ENCODE data around the gene CD72. TPM values are rescaled to one million over a fixed set of nuclear protein-coding genes. Genes with fewer than 3 reads are reported as not detected.

CD72 gene
- polyA plus RNA-seq, 3 donors: 1.6 to 6.8 (median 1.8) TPM

DNA sequence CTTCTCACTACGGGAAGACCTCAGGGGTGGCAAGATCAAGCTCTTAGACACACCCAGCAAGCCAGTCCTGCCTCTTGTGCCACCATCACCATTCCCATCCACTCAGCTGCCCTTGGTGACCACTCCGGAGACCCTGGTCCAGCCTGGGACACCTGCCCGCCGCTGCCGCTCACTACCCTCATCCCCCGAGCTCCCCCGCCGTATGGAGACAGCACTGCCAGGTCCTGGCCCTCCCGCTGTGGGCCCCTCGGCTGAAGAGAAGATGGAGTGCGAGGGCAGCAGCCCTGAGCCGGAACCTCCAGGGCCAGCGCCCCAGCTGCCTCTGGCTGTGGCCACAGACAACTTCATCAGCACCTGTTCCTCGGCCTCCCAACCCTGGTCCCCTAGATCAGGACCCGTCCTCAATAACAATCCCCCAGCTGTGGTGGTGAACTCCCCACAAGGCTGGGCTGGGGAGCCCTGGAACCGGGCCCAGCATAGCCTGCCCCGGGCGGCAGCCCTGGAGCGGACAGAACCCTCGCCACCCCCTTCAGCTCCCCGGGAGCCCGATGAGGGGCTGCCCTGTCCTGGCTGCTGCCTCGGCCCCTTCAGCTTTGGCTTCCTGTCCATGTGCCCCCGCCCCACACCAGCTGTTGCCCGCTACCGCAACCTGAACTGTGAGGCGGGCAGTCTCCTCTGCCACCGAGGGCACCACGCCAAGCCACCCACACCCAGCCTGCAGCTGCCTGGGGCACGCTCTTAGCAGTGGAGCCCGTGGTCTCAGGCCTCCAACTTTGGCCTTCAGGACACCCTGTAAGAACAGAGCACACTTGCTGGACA is 9.0 kb downstream of the CD72 start:
- 95% methylated on average over 31 of the region's 31 CpGs for WGBS (ENCODE audit: insufficient coverage)
- Histone ChIP-seq H3K9me3 (replicated peaks in 1 of 2; ENCODE audit: control insufficient read depth in 1 of 2, insufficient read depth in 1 of 2, low read length in 2 of 2) (no peaks in the 10 kb centered on the region), H3K4me3 (replicated peaks in 1 of 3; ENCODE audit: low read depth in 2 of 3, low read length in 3 of 3) (no peak overlapping the region), H3K27me3 (ENCODE audit: control insufficient read depth in 2 of 2, insufficient read depth in 2 of 2, low read length in 2 of 2) (no peaks in the 10 kb centered on the region), H3K4me2 (replicated peaks; ENCODE audit: extremely low read depth, low read length, poor library complexity, severe bottlenecking) (no peak overlapping the region), H3K79me2 (ENCODE audit: insufficient read depth, low read length) (peaks cover 12% of the 10 kb centered on the region), H3K36me3 (replicated peaks in 1 of 2; ENCODE audit: control insufficient read depth in 1 of 2, insufficient read depth in 2 of 2, low read length in 2 of 2) (peaks cover 28% of the 10 kb centered on the region in 2 donors), H3K4me1 (ENCODE audit: control insufficient read depth in 1 of 2, insufficient read depth in 2 of 2, low read length in 2 of 2) (peaks cover 18 to 23% of the 10 kb centered on the region in 2 donors), H3K9ac (ENCODE audit: insufficient read depth, low read length, poor library complexity, severe bottlenecking) (no peak overlapping the region), H4K20me1 (ENCODE audit: insufficient read depth, low read length) (peaks cover 13% of the 10 kb centered on the region), H3K27ac (ENCODE audit: low read depth in 1 of 2, low read length in 2 of 2) (no peak overlapping the region), H2AFZ (ENCODE audit: insufficient read depth, low read depth, low read length, poor library complexity, severe bottlenecking) (no peak overlapping the region)
- Mint-ChIP-seq H3K4me1 (peaks cover 26% of the 10 kb centered on the region), H3K27me3 (ENCODE audit: low read depth in 3 of 3) (peaks cover 1 to 3% (median 2%) of the 10 kb centered on the region in 3 donors), H3K4me3 (no peak overlapping the region), H3K27ac (peak overlapping the region in 2 of 7 donors; percentile 44 to 59), H3K9me3 (no peaks in the 10 kb centered on the region), H3K36me3 (peaks cover 25 to 29% of the 10 kb centered on the region in 2 donors)
- DNase-seq: no peak
- TF ChIP-seq, protein P1, sequence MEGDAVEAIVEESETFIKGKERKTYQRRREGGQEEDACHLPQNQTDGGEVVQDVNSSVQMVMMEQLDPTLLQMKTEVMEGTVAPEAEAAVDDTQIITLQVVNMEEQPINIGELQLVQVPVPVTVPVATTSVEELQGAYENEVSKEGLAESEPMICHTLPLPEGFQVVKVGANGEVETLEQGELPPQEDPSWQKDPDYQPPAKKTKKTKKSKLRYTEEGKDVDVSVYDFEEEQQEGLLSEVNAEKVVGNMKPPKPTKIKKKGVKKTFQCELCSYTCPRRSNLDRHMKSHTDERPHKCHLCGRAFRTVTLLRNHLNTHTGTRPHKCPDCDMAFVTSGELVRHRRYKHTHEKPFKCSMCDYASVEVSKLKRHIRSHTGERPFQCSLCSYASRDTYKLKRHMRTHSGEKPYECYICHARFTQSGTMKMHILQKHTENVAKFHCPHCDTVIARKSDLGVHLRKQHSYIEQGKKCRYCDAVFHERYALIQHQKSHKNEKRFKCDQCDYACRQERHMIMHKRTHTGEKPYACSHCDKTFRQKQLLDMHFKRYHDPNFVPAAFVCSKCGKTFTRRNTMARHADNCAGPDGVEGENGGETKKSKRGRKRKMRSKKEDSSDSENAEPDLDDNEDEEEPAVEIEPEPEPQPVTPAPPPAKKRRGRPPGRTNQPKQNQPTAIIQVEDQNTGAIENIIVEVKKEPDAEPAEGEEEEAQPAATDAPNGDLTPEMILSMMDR (IDR thresholded peaks at IDR 0.05): no peak
- intact Hi-C loops (cut with micrococcal nuclease): loop anchor here (5.0 to 10.0 kb wide), 5 partner anchors 48 to 206 kb away; partner anchors contain the start of genes CCDC107 (in 1 of the 2), CREB3 (in 1 of the 2), GBA2 (in 1 of the 2) and HINT2 (in 1 of the 2)

DNA sequence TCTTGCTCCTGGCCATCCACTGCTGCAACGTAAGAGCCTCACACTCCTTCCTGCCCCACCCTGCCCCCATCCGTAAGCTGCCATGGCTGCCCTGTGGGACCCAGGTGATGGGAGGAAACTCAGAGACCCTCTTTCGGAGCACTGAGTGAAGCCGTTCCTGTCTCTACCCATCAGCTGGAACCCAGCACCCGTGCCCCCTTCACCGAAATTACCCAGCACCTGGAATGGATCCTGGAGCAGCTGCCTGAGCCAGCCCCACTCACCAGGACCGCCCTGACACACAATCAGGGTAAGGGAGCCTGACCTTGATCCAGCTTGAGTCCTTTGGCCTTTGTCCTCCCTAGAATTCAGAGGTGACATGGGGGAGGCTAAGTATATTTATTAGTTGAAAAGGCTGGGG is 10.0 kb downstream of the CD72 start:
- Histone ChIP-seq H3K27me3 (ENCODE audit: control insufficient read depth in 2 of 2, insufficient read depth in 2 of 2, low read length in 2 of 2) (no peaks in the 10 kb centered on the region), H3K9ac (ENCODE audit: insufficient read depth, low read length, poor library complexity, severe bottlenecking) (no peak overlapping the region), H2AFZ (ENCODE audit: insufficient read depth, low read depth, low read length, poor library complexity, severe bottlenecking) (no peak overlapping the region), H3K27ac (ENCODE audit: low read depth in 1 of 2, low read length in 2 of 2) (no peak overlapping the region), H4K20me1 (ENCODE audit: insufficient read depth, low read length) (peaks cover 13% of the 10 kb centered on the region), H3K4me2 (replicated peaks; ENCODE audit: extremely low read depth, low read length, poor library complexity, severe bottlenecking) (no peak overlapping the region), H3K36me3 (replicated peaks in 1 of 2; ENCODE audit: control insufficient read depth in 1 of 2, insufficient read depth in 2 of 2, low read length in 2 of 2) (peaks cover 28% of the 10 kb centered on the region in 2 donors), H3K4me3 (replicated peaks in 1 of 3; ENCODE audit: low read depth in 2 of 3, low read length in 3 of 3) (no peak overlapping the region), H3K9me3 (replicated peaks in 1 of 2; ENCODE audit: control insufficient read depth in 1 of 2, insufficient read depth in 1 of 2, low read length in 2 of 2) (no peaks in the 10 kb centered on the region), H3K4me1 (ENCODE audit: control insufficient read depth in 1 of 2, insufficient read depth in 2 of 2, low read length in 2 of 2) (peaks cover 23 to 29% of the 10 kb centered on the region in 2 donors), H3K79me2 (ENCODE audit: insufficient read depth, low read length) (peaks cover 12% of the 10 kb centered on the region)
- peaks cover 25 to 29% of the 10 kb centered on the region in 2 donors for H3K36me3 Mint-ChIP-seq
- no peak for DNase-seq
- 98% methylated on average over 6 of the region's 7 CpGs for WGBS (ENCODE audit: insufficient coverage)
- H3K4me1 Mint-ChIP-seq: peaks cover 34% of the 10 kb centered on the region
- H3K4me3 Mint-ChIP-seq: no peak overlapping the region
- no peaks in the 10 kb centered on the region for H3K9me3 Mint-ChIP-seq
- TF ChIP-seq, protein P1 (IDR thresholded peaks at IDR 0.05): no peak
- no peak overlapping the region for H3K27ac Mint-ChIP-seq
- intact Hi-C loops (cut with micrococcal nuclease): loop anchor here (5.0 to 10.0 kb wide), 5 partner anchors 49 to 207 kb away; partner anchors contain the start of genes CCDC107 (in 1 of the 2), CREB3 (in 1 of the 2), GBA2 (in 1 of the 2) and HINT2 (in 1 of the 2)
- no peaks in the 10 kb centered on the region for H3K27me3 Mint-ChIP-seq (ENCODE audit: low read depth in 3 of 3)
